GM21825 (cell line): ENCODE data around the gene ZSCAN10.
"Not testable (repeated sequence)": the region's sequence is repeated elsewhere in the genome, so short reads cannot be mapped to it uniquely, and the experiment has no call there.

ENCODE experiments used
- ATAC-seq: cut with Tn5 transposase; IDR thresholded peaks from one replicate; pipeline ENCODE4 v1.9.1; 2021; ENCODE audit warnings: mild to moderate bottlenecking, moderate library complexity; ENCODE audit not compliant: unreplicated experiment

The ZSCAN10 gene

GRCh38 chr16:3086596-3087242 lies 12.4 kb downstream of the ZSCAN10 start:
- no peak for ATAC-seq

GRCh38 chr16:3085868-3086595 lies 13.1 kb downstream of the ZSCAN10 start:
- no peak for ATAC-seq

GRCh38 chr16:3084969-3085670 lies 14.0 kb downstream of the ZSCAN10 start:
- ATAC-seq, result no peak

- ATAC-seq, result no peak
These were observed 14.6 kb downstream of the ZSCAN10 start for GRCh38 chr16:3084491-3084890.

GRCh38 chr16:3083408-3083807 lies 15.7 kb downstream of the ZSCAN10 start:
- ATAC-seq, result not testable (repeated sequence)

GRCh38 chr16:3081957-3082356 lies 17.1 kb downstream of the ZSCAN10 start:
- ATAC-seq, result not testable (repeated sequence)

DNA sequence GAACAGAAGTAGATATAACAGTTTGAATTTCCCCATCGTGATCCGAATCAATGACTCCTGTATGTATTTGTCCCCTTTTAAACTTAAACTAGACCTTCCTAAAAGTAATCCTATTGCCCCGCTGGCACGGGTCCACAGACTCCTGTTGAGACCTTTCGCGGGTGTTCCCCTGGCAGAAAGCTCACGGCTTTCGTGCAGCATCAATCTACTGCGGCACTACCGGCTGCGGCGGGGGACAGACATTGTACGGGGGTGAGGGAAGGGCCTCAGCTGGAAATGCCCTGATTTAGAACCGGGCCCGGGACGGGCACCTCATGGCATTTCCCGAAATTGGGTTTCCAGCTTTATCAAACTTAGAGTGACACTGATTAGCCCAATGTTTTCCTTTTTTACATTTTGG lies 19.1 kb downstream of the ZSCAN10 start:
- no peak for ATAC-seq

DNA sequence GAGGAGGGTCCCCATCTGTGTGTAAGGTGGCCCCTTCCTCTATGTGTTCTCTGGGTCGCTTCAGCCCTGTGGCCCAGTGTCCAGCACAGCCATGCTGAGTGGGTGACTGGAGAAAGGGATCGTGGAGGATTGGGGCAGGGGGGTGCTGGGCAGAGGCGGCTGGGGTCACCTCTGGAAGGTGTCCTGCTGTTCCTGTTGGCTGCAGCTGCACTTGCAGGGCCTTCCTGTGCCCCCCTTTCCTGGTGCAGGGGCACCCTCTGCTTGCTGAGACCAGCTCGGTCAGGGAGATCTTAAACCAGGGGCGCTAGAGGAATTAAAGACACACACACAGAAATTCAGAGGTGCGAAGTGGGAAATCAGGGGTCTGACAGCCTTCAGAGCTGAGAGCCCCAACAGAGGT lies 22.5 kb downstream of the ZSCAN10 start:
- no peak for ATAC-seq

DNA sequence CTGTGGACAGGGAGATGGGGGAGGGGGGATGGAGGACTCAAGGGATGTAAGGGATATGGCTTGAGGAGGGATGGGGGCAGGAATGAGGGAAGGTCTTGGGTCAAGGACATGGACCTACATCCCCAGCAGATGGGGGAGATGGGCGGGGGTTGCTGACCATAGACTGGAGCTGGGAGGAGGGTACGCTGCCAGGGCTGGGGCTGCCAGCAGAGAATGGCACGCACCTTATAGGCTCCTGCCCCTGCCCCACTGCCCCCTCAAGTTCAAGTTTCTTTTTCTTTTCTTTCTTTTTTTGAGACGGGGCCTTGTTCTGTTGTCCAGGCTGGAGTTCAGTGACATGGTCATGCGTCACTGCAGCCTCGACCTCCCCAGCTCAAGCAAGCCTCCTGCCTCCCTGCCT lies 23.1 kb downstream of the ZSCAN10 start:
- not testable (repeated sequence) for ATAC-seq

DNA sequence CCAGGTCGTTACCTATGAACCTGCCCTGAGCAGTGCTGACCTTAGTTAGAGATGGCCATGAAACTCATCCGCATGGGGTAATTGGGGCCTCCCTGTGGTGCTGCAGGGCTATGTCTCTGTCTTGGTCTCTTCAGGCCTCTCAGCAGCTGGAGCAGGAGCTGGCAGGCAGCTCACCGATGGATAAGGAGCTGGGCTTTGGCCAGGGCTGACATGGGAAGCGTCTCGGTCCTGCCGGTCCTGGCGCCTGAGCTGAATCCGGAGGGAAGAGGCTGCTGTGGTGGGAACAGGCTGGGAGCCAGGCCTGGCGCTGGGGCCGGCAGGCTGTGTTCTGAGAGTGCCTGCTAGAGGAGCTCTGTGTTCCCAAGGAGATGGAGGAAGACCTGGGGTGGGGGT lies 23.6 kb downstream of the ZSCAN10 start:
- ATAC-seq, result no peak

DNA sequence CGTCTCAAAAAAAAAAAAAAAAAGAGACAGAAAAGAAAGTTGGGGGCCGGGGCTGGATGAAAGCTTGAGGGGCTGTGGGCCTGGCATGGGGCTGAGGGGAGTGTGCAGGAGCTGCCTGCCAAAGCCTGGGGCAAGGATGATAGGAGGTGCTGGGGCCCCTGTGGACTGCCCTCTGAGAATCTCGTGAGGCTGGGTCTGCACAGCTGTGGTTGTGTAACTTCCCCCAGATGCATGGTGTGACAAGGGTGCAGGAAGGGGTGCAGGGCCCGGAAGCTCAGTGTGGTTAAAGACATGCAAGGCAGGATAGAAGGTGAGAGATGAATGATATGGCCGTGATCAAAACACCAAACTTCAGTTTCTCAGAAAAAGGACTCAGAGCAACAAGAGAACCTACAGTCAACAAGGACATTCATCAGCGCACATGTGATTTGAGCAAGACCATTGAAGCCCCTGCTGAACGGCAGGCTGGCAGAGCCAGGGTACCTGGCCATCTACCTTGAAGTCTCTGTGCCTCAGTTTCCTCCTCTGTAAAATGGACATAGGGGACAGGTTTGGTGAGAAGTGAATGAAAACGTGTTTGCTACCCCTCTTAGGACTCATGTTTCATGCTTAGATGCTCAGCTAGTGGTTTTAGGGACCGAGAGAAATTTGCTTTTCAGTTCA lies 24.1 kb downstream of the ZSCAN10 start:
- peak; percentile 76 for ATAC-seq

DNA sequence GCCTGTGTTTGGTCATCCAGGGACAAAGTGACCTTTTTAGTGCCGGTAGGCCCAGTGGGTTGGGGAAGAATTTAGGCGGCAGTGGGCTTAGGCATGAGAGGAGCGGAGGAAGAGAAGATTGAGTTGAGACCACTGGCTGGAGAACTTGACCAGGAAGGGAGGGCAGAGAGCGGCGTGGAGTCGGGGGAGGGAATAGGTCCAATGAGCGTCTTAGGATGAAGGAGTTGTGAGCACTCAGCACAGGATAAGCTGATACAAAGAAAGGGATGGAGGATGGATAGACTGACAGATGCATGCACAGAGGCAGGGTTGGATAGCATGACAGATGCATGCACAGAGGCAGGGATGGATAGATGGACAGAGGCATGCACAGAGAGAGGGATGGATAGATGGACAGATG lies 25.6 kb downstream of the ZSCAN10 start:
- no peak for ATAC-seq

DNA sequence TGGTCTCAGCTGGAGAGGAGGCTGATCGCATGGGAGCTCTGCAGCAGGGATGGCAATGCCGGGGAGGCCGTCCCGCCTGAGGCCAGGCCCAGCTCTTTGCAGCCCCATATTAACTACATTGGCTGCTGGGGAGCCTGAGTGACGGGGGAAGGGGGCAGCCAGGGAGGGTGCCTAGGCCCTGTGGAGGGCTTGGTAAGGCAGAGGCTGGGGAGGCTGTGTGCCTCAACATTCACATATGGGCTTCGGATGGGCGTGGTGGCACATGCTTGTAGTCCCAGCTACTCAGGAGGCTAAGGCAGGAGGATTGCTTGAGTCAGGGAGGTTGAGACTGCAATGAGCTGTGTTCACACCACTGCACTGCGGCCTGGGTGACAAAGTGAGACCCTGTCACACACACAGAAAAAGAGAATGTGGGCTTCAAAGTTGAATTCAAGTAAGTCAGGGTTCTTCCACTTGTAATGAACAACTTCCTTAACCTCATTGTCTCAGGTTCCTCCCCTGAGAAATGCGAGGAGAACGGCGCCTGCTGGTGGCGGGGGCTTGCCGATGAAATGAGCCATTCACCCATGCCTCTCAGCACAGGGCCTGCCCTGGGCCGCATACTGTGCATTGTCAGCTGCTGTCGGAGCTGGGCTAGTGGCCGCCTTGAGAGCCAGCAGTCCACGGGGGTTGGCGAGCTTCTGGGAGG lies 26.4 kb downstream of the ZSCAN10 start:
- ATAC-seq, result not testable (repeated sequence)

- ATAC-seq, result not testable (repeated sequence)
These were observed 26.9 kb downstream of the ZSCAN10 start for GRCh38 chr16:3072148-3072547.

DNA sequence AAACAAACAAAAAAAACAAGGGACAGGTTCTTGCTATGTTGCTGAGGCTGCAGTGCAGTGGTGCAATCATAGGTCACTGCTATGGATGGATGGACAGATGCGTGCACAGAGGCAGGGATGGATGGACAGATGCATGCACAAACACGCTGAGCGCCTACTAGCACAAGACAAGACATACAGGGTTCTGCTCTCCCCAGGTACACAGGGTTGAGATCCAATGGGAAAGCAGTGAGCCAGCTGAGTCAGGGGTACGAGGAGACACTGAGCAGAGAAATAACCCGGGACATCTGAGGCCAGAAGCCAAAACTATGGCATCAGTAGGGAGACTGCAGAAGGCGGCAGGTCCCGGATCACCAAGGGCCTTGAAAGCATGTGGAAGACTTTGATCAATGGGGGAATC lies 27.4 kb downstream of the ZSCAN10 start:
- no peak for ATAC-seq

- ATAC-seq, result no peak
These were observed 28.4 kb downstream of the ZSCAN10 start for GRCh38 chr16:3070608-3071111.

DNA sequence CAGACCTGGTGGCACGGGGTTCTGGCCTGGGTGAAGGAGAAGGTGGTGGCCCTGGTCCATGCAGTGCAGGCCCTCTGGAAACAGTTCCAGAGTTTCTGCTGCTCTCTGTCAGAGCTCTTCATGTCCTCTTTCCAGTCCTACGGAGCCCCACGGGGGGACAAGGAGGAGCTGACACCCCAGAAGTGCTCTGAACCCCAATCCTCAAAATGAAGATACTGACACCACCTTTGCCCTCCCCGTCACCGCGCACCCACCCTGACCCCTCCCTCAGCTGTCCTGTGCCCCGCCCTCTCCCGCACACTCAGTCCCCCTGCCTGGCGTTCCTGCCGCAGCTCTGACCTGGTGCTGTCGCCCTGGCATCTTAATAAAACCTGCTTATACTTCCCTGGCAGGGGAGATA lies 29.9 kb downstream of the ZSCAN10 start:
- ATAC-seq, result not testable (repeated sequence)

DNA sequence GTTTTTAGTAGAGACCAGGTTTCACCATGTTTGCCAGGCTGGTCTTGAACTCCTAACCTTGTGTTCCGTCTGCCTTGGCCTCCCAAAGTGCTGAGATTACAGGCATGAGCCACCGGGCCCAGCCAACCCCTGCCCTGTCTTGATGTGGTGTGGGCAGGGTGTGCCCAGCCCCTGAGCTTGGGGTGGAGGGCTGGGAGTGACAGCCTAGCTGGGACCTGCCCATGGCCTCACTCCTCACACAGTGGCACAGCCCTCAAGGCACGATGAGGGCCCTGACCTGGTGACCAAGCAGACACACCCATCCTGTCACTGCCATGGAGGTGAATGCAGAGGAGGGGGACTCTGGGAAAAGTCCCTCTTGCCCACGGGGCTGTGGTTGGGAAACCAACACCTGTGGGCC lies 30.6 kb downstream of the ZSCAN10 start:
- no peak for ATAC-seq

DNA sequence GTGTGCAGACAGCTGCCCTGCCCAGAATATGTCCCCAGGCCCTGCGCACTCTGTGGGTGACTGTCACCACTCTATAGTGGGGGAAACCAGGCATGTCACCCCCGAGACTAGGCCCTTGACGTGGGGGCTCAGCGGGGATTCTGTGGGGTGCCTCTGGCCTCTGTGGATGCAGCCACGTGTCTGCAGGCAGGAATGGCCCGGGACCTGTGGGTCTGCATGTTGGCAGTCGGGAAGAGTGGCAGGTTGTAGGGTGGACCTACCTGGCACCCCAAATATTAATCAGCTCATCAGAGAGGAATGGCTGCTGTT lies 32.7 kb downstream of the ZSCAN10 start:
- no peak for ATAC-seq

- ATAC-seq, result no peak
These were observed 33.2 kb downstream of the ZSCAN10 start for GRCh38 chr16:3065742-3066439.
